ENCODE data around the gene SHB.

Gene SHB

DNA sequence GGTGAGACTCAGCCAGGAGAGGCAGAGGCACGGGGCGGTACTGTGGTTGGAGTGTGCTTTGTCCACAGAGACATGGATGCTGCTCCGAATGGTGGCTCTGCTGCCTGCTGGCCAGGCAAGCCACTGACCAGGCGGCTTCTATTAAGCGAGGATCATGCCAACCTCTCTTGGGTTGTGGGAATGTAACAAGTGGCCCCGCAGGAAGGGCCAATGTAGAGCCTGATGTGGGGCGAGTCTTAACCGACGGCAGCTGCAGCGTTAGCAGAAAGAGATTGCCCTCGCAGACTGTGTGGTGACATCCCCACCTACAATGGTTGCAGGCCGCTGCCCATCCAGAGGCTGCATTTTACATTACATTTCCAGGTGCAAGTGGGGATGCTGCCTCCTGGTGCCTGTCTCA, 118.5 kb downstream of the SHB start:
- H3K36me3 ChIP-seq (replicated peaks) = peaks cover 54% of the 10 kb centered on the region

GRCh38 chr9:37949576-37949975, 119.5 kb downstream of the SHB start:
- H3K27me3 ChIP-seq (replicated peaks) = no peaks in the 10 kb centered on the region
- in situ Hi-C loops (cut with HindIII; ENCODE audit: low pct_ligation_motif_present, low sequenced_read_pairs) = no loop called here
- peaks cover 48% of the 10 kb centered on the region for H3K36me3 ChIP-seq (replicated peaks)
- TF ChIP-seq, protein P1, sequence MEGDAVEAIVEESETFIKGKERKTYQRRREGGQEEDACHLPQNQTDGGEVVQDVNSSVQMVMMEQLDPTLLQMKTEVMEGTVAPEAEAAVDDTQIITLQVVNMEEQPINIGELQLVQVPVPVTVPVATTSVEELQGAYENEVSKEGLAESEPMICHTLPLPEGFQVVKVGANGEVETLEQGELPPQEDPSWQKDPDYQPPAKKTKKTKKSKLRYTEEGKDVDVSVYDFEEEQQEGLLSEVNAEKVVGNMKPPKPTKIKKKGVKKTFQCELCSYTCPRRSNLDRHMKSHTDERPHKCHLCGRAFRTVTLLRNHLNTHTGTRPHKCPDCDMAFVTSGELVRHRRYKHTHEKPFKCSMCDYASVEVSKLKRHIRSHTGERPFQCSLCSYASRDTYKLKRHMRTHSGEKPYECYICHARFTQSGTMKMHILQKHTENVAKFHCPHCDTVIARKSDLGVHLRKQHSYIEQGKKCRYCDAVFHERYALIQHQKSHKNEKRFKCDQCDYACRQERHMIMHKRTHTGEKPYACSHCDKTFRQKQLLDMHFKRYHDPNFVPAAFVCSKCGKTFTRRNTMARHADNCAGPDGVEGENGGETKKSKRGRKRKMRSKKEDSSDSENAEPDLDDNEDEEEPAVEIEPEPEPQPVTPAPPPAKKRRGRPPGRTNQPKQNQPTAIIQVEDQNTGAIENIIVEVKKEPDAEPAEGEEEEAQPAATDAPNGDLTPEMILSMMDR (IDR thresholded peaks at IDR 0.05; ENCODE audit: low read depth, low read length, missing control alignments) = no peak
- no peak overlapping the region for H3K27ac ChIP-seq
- H3K4me3 ChIP-seq (ENCODE audit: low read depth, low read length) = no peak overlapping the region
- DNase-seq = no peak

More for the DNA sequence above, 118.5 kb downstream of the SHB start:
- Histone ChIP-seq H3K27ac (no peak overlapping the region), H3K27me3 (replicated peaks) (no peaks in the 10 kb centered on the region), H3K4me3 (ENCODE audit: low read depth, low read length) (no peak overlapping the region)
- DNase-seq = no peak
- TF ChIP-seq, protein P1 (IDR thresholded peaks at IDR 0.05; ENCODE audit: low read depth, low read length, missing control alignments) = peak; percentile 24
- in situ Hi-C loops (cut with HindIII; ENCODE audit: low pct_ligation_motif_present, low sequenced_read_pairs) = no loop called here

GRCh38 chr9:37948417-37948980, 120.5 kb downstream of the SHB start:
- DNase-seq = no peak
- TF ChIP-seq, protein P1 (IDR thresholded peaks at IDR 0.05; ENCODE audit: low read depth, low read length, missing control alignments) = no peak
- in situ Hi-C loops (cut with HindIII; ENCODE audit: low pct_ligation_motif_present, low sequenced_read_pairs) = no loop called here
- H3K27ac ChIP-seq = no peak overlapping the region
- no peak overlapping the region for H3K4me3 ChIP-seq (ENCODE audit: low read depth, low read length)
- H3K27me3 ChIP-seq (replicated peaks) = no peaks in the 10 kb centered on the region
- peaks cover 53% of the 10 kb centered on the region for H3K36me3 ChIP-seq (replicated peaks)

GRCh38 chr9:37947977-37948376, 121.0 kb downstream of the SHB start:
- in situ Hi-C loops (cut with HindIII; ENCODE audit: low pct_ligation_motif_present, low sequenced_read_pairs) = no loop called here
- H3K4me3 ChIP-seq (ENCODE audit: low read depth, low read length) = no peak overlapping the region
- H3K36me3 ChIP-seq (replicated peaks) = peaks cover 53% of the 10 kb centered on the region

GRCh38 chr9:37947471-37947870, 121.6 kb downstream of the SHB start:
- H3K4me3 ChIP-seq (ENCODE audit: low read depth, low read length) = no peak overlapping the region
- in situ Hi-C loops (cut with HindIII; ENCODE audit: low pct_ligation_motif_present, low sequenced_read_pairs) = no loop called here
- no peaks in the 10 kb centered on the region for H3K27me3 ChIP-seq (replicated peaks)
- DNase-seq = no peak
- peaks cover 54% of the 10 kb centered on the region for H3K36me3 ChIP-seq (replicated peaks)
- TF ChIP-seq, protein P1 (IDR thresholded peaks at IDR 0.05; ENCODE audit: low read depth, low read length, missing control alignments) = no peak
- H3K27ac ChIP-seq = no peak overlapping the region

More at GRCh38 chr9:37947977-37948376, 121.0 kb downstream of the SHB start:
- no peak for DNase-seq
- TF ChIP-seq, protein P1 (IDR thresholded peaks at IDR 0.05; ENCODE audit: low read depth, low read length, missing control alignments) = no peak
- no peak overlapping the region for H3K27ac ChIP-seq
- no peaks in the 10 kb centered on the region for H3K27me3 ChIP-seq (replicated peaks)

- Histone ChIP-seq H3K36me3 (replicated peaks) (peaks cover 54% of the 10 kb centered on the region), H3K27me3 (replicated peaks) (no peaks in the 10 kb centered on the region), H3K27ac (no peak overlapping the region), H3K4me3 (ENCODE audit: low read depth, low read length) (no peak overlapping the region)
- TF ChIP-seq, protein P1 (IDR thresholded peaks at IDR 0.05; ENCODE audit: low read depth, low read length, missing control alignments) = no peak
- in situ Hi-C loops (cut with HindIII; ENCODE audit: low pct_ligation_motif_present, low sequenced_read_pairs) = no loop called here
- no peak for DNase-seq
Measured at GRCh38 chr9:37946971-37947370, 122.1 kb downstream of the SHB start.
